Spinal cord (tissue), 10 donors: Measurements from ENCODE around the gene CAMK1D. TPM values are rescaled to one million over a fixed set of nuclear protein-coding genes. Genes with fewer than 3 reads are reported as not detected.
"Not testable (repeated sequence)": the region's sequence is repeated elsewhere in the genome, so short reads cannot be mapped to it uniquely, and the experiment has no call there.

ENCODE experiments used
- DNase-seq, 6 donors: peaks; one replicate each; pipeline versions ENCODE4 v3.0.0 to v3.0.0-alpha.2; 2013 to 2015; ENCODE audit warnings: low spot score in 6 of 6, low read depth in 4 of 6
- H3K27ac ChIP-seq: one replicate; pipeline ENCODE4 v1.5.1; 2013; ENCODE audit warnings: low read depth, low read length, control low read depth
- H3K27me3 ChIP-seq: one replicate; pipeline ENCODE4 v1.6.1; 2013; ENCODE audit warnings: low read length; ENCODE audit not compliant: control insufficient read depth, insufficient read depth
- H3K36me3 ChIP-seq: one replicate; pipeline ENCODE4 v1.6.1; 2013; ENCODE audit warnings: low read length; ENCODE audit not compliant: control insufficient read depth, insufficient read depth
- H3K4me1 ChIP-seq: one replicate; pipeline ENCODE4 v1.6.1; 2013; ENCODE audit warnings: low read length; ENCODE audit not compliant: control insufficient read depth, insufficient read depth
- H3K4me3 ChIP-seq: one replicate; pipeline ENCODE4 v1.5.1; 2013; ENCODE audit warnings: low read depth, low read length, control low read depth
- H3K9me3 ChIP-seq: one replicate; pipeline ENCODE4 v1.6.1; 2013; ENCODE audit warnings: low read length; ENCODE audit not compliant: control insufficient read depth, insufficient read depth
- WGBS: methylation state at CpG from one replicate; pipeline ENCODE4 v1.1.5; 2013; ENCODE audit warnings: missing lambda C conversion rate; ENCODE audit not compliant: insufficient coverage; 5-methylcytosine and 5-hydroxymethylcytosine counted together
- polyA plus RNA-seq, 2 donors: library from polyadenylated mRNA; unstranded; fragments of 120-200 nt; gene quantifications; one replicate each; pipeline ENCODE4 v1.2.1, GENCODE V29; 2013; ENCODE audit not compliant: insufficient read length in 2 of 2
- total RNA-seq, 2 donors: library from RNA; depleted of rRNA in 1 of 2; stranded (reverse); fragments of 120-200 nt in 1 of 2; fragments of >200 nt in 1 of 2; gene quantifications; one replicate each; pipeline versions ENCODE4 v1.2.3 to v1.2.4, GENCODE V29; 2013 to 2014
- donor health status: healthy.

The CAMK1D gene
- total and polyA plus RNA-seq, 4 donors = 25.2 to 39.0 (median 33.9) TPM

DNA sequence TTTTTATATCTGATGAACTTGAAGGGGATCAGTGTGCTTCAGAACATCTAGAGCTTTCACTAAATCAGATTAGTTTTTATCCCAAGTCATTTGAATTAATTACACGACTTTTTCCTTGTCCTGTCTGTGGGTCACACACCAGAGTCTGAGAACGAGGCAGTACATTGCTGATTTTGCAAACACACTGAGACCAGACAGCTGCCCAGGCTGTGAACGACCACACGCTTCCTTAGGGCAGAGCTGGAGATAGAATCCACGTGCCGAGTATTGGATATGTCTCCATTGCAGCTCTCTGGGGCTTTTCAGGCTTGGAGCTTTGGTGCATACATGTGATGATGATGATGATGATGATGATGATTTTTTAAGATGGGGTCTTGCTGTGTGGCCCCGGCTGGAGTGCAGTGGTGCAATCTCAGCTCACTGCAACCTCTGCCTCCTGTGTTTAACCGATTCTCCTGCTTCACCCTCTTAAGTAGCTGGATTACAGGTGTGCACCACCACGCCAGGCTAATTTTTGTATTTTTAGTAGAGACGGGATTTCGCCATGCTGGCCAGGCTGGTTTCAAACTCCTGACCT is 81.1 kb downstream of the CAMK1D start:
- H3K27me3 ChIP-seq = no peaks in the 10 kb centered on the region
- peaks cover 16% of the 10 kb centered on the region for H3K4me1 ChIP-seq
- no peak overlapping the region for H3K4me3 ChIP-seq
- 77% methylated on average over 9 of the region's 11 CpGs for WGBS
- H3K9me3 ChIP-seq = no peaks in the 10 kb centered on the region
- H3K27ac ChIP-seq = no peak overlapping the region
- H3K36me3 ChIP-seq = no peaks in the 10 kb centered on the region
- DNase-seq = no peak

GRCh38 chr10:12431151-12432101 is 82.1 kb downstream of the CAMK1D start:
- peaks cover 16% of the 10 kb centered on the region for H3K4me1 ChIP-seq
- WGBS = 74% methylated on average over 6 of the region's 18 CpGs
- H3K9me3 ChIP-seq = no peaks in the 10 kb centered on the region
- no peak overlapping the region for H3K27ac ChIP-seq
- no peaks in the 10 kb centered on the region for H3K27me3 ChIP-seq
- DNase-seq = no peak
- H3K4me3 ChIP-seq = no peak overlapping the region
- H3K36me3 ChIP-seq = no peaks in the 10 kb centered on the region

GRCh38 chr10:12432402-12433189 is 83.2 kb downstream of the CAMK1D start:
- Histone ChIP-seq H3K36me3 (no peaks in the 10 kb centered on the region), H3K4me1 (peaks cover 16% of the 10 kb centered on the region), H3K4me3 (no peak overlapping the region), H3K27me3 (no peaks in the 10 kb centered on the region), H3K9me3 (no peaks in the 10 kb centered on the region), H3K27ac (no peak overlapping the region)
- DNase-seq = no peak
- 76% methylated on average over 11 of the region's 13 CpGs for WGBS

- Histone ChIP-seq H3K27ac (no peak overlapping the region), H3K27me3 (no peaks in the 10 kb centered on the region), H3K4me1 (peaks cover 16% of the 10 kb centered on the region), H3K9me3 (no peaks in the 10 kb centered on the region), H3K36me3 (no peaks in the 10 kb centered on the region), H3K4me3 (no peak overlapping the region)
- WGBS = 55% methylated on average over 5 of the region's 6 CpGs
- DNase-seq = peak in 2 of 6 donors; percentile 62 to 69
Observed at GRCh38 chr10:12434277-12434676, 84.9 kb downstream of the CAMK1D start.

- H3K9me3 ChIP-seq, H3K27ac ChIP-seq, H3K27me3 ChIP-seq, DNase-seq, H3K36me3 ChIP-seq, H3K4me3 ChIP-seq: not testable (repeated sequence)
- H3K4me1 ChIP-seq = peaks cover 16% of the 10 kb centered on the region
- WGBS = 86% methylated on average over 7 of the region's 8 CpGs
Observed at GRCh38 chr10:12434677-12435076, 85.3 kb downstream of the CAMK1D start.

GRCh38 chr10:12435348-12435747 is 86.0 kb downstream of the CAMK1D start:
- Histone ChIP-seq H3K4me3 (no peak overlapping the region), H3K27me3 (no peaks in the 10 kb centered on the region), H3K9me3 (no peaks in the 10 kb centered on the region), H3K36me3 (no peaks in the 10 kb centered on the region), H3K27ac (no peak overlapping the region), H3K4me1 (peaks cover 16% of the 10 kb centered on the region)
- WGBS = 89% methylated on average over 1 of the region's 6 CpGs
- no peak for DNase-seq

GRCh38 chr10:12438919-12439692 is 89.8 kb downstream of the CAMK1D start:
- H3K9me3 ChIP-seq = no peaks in the 10 kb centered on the region
- 72% methylated on average over 15 of the region's 16 CpGs for WGBS
- peaks cover 3% of the 10 kb centered on the region for H3K4me1 ChIP-seq
- H3K4me3 ChIP-seq = no peak overlapping the region
- H3K27ac ChIP-seq = no peak overlapping the region
- DNase-seq = no peak
- no peaks in the 10 kb centered on the region for H3K27me3 ChIP-seq
- H3K36me3 ChIP-seq = no peaks in the 10 kb centered on the region

GRCh38 chr10:12439767-12440166 is 90.4 kb downstream of the CAMK1D start:
- DNase-seq, H3K4me1 ChIP-seq, H3K27ac ChIP-seq, H3K36me3 ChIP-seq, H3K4me3 ChIP-seq, H3K27me3 ChIP-seq, H3K9me3 ChIP-seq: not testable (repeated sequence)
- WGBS = no CpG with 5 or more reads among the region's 6 CpGs

DNA sequence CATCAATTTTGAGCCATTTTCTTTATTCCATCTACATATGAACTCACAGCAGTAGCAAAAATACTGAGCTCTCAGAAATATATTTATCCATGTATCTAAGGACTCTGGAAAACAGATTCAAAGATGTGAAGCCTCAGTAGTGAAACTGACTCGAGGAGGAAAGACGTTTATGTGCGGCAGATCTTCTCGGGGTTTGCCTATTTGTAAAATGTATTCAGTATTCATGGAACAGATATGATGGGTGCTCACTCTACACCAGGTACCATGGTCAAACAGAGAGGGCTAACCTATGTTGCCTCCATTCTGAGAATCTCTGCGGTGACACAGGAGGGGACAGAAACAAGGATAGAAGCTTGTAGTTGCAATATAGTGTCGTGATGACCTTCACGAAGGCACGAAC is 93.7 kb downstream of the CAMK1D start:
- H3K4me3 ChIP-seq = no peak overlapping the region
- no peaks in the 10 kb centered on the region for H3K4me1 ChIP-seq
- 98% methylated on average over 7 of the region's 8 CpGs for WGBS
- H3K27ac ChIP-seq = no peak overlapping the region
- H3K9me3 ChIP-seq = no peaks in the 10 kb centered on the region
- DNase-seq = no peak
- no peaks in the 10 kb centered on the region for H3K36me3 ChIP-seq
- no peaks in the 10 kb centered on the region for H3K27me3 ChIP-seq
